B cell (primary cell): ENCODE results near the gene HTATIP2. TPM values are rescaled to one million over a fixed set of nuclear protein-coding genes. Genes with fewer than 3 reads are reported as not detected.

Experiments used
- ATAC-seq: fragments of 200-7000 bp; cut with Tn5 transposase; one replicate; pipeline ENCODE4 v1.10.0; 2021; ENCODE audit warnings: low read depth, mild to moderate bottlenecking, moderate number of reproducible peaks, moderate library complexity
- CTCF ChIA-PET: fragments of 350-600 bp; sonication (Branson Sonifier 250); formaldehyde crosslinking; loops from one replicate; lab custom pipeline; 2021; ENCODE audit warnings: antibody characterized with exemption, inconsistent platforms; lab: Charles Lee
- POLR2A ChIA-PET: fragments of 350-600 bp; sonication (Branson Sonifier 250); formaldehyde crosslinking; loops from one replicate; lab custom pipeline; 2021; ENCODE audit warnings: antibody characterized with exemption; lab: Charles Lee
- DNase-seq: peaks from one replicate; pipeline ENCODE4 v3.0.0; 2013
- H2AFZ ChIP-seq: 2 replicates; pipeline ENCODE4 v1.6.1; 2012; ENCODE audit warnings: mild to moderate bottlenecking, low read depth, low read length; ENCODE audit not compliant: insufficient read depth, poor library complexity, severe bottlenecking
- H3K27ac ChIP-seq, 2 donors: 1 replicate in 1 of 2; 2 replicates in 1 of 2; pipeline ENCODE4 v1.5.1; 2012 to 2013; ENCODE audit warnings: low read length in 2 of 2, mild to moderate bottlenecking in 2 of 2, moderate library complexity in 1 of 2
- H3K27me3 ChIP-seq, 4 experiments: fragments of 200-600 bp in 1 of 4; sonication (generic) in 1 of 4; replicated peaks in 1 of 4; 1 replicate in 2 of 4; 2 replicates in 2 of 4; pipeline versions ENCODE4 v1.6.1 to v1.7.0; 2013 to 2016; ENCODE audit warnings: low read length in 3 of 4, mild to moderate bottlenecking in 2 of 4, mixed read lengths in 1 of 4, moderate library complexity in 1 of 4; ENCODE audit not compliant: insufficient read depth in 4 of 4, control insufficient read depth in 3 of 4; ENCODE audit errors: control extremely low read depth in 1 of 4
- H3K36me3 ChIP-seq, 2 experiments: replicated peaks in 1 of 2; 1 replicate in 1 of 2; 2 replicates in 1 of 2; pipeline versions ENCODE4 v1.6.1 to v1.7.1; 2013; ENCODE audit warnings: low read length in 1 of 2; ENCODE audit not compliant: insufficient read depth in 2 of 2, control insufficient read depth in 1 of 2; ENCODE audit errors: control extremely low read depth in 1 of 2, extremely low read depth in 1 of 2
- H3K4me1 ChIP-seq, 2 donors: fragments of 200-600 bp in 1 of 2; sonication (generic) in 1 of 2; 1 replicate in 1 of 2; 2 replicates in 1 of 2; pipeline versions ENCODE4 v1.5.1 to v1.6.1; 2013 to 2017; ENCODE audit warnings: low read length in 2 of 2; ENCODE audit not compliant: control insufficient read depth in 2 of 2, insufficient read depth in 2 of 2
- H3K4me2 ChIP-seq: replicated peaks from 2 replicates; pipeline ENCODE3; 2012; ENCODE audit warnings: mild to moderate bottlenecking, low read depth, low read length; ENCODE audit not compliant: poor library complexity, severe bottlenecking
- H3K4me3 ChIP-seq, 5 experiments: fragments of 200-600 bp in 1 of 5; sonication (generic) in 1 of 5; 1 replicate in 3 of 5; 2 replicates in 2 of 5; pipeline versions ENCODE4 v1.5.1 to v1.7.0; 2011 to 2016; ENCODE audit warnings: low read length in 4 of 5, mild to moderate bottlenecking in 4 of 5, low read depth in 2 of 5, control low read depth in 1 of 5, moderate library complexity in 1 of 5; ENCODE audit not compliant: insufficient read depth in 1 of 5; ENCODE audit errors: control extremely low read depth in 1 of 5, extremely low read depth in 1 of 5
- H3K79me2 ChIP-seq: fragments of 200-600 bp; sonication (generic); one replicate; pipeline ENCODE4 v1.6.0; 2016; ENCODE audit warnings: low read length; ENCODE audit not compliant: control insufficient read depth, insufficient read depth
- H3K9ac ChIP-seq: fragments of 200-600 bp; sonication (generic); 2 replicates; pipeline ENCODE4 v1.6.1; 2017; ENCODE audit warnings: mild to moderate bottlenecking, low read length, moderate library complexity
- H3K9me3 ChIP-seq, 3 donors: one replicate each; pipeline versions ENCODE4 v1.6.1 to v1.7.1; 2013; ENCODE audit warnings: low read length in 2 of 3; ENCODE audit not compliant: control insufficient read depth in 2 of 3, insufficient read depth in 1 of 3; ENCODE audit errors: control extremely low read depth in 1 of 3
- H4K20me1 ChIP-seq: 2 replicates; pipeline ENCODE4 v1.6.0; 2012; ENCODE audit warnings: mild to moderate bottlenecking, low read length; ENCODE audit not compliant: insufficient read depth, control insufficient read depth, poor library complexity, severe bottlenecking
- H3K27ac Mint-ChIP-seq: one replicate; pipeline ENCODE4 v1.8.0; 2021; ENCODE audit warnings: mixed read lengths
- H3K27me3 Mint-ChIP-seq: one replicate; pipeline ENCODE4 v1.8.0; 2021; ENCODE audit warnings: mixed read lengths
- H3K4me1 Mint-ChIP-seq: one replicate; pipeline ENCODE4 v1.8.0; 2021; ENCODE audit warnings: mixed read lengths
- H3K4me3 Mint-ChIP-seq: one replicate; pipeline ENCODE4 v1.8.0; 2021; ENCODE audit warnings: mixed read lengths
- H3K9me3 Mint-ChIP-seq: one replicate; pipeline ENCODE4 v1.8.0; 2022; ENCODE audit warnings: mixed read lengths; ENCODE audit not compliant: insufficient read depth
- EZH2 ChIP-seq: IDR thresholded peaks from 2 replicates; pipeline ENCODE4 v1.6.1; 2012; ENCODE audit warnings: borderline replicate concordance, low read depth, mild to moderate bottlenecking, moderate library complexity, low read length; ENCODE audit not compliant: insufficient read depth, poor library complexity, severe bottlenecking
- WGBS: methylation state at CpG from one replicate; pipeline ENCODE4 v1.1.5; 2013; ENCODE audit warnings: missing lambda C conversion rate; ENCODE audit not compliant: insufficient coverage; 5-methylcytosine and 5-hydroxymethylcytosine counted together
- intact Hi-C: fragments of 100-400 bp; cut with micrococcal nuclease; formaldehyde crosslinking; loops from one replicate; pipeline ENCODE4 v1.10.0; 2022
- polyA plus RNA-seq: library from polyadenylated mRNA; depleted of rRNA; stranded (reverse); fragments of >200 nt; gene quantifications from 2 replicates; pipeline ENCODE4 v1.2.3, GENCODE V29; 2012
- total RNA-seq, 2 donors: library from RNA; stranded (reverse); fragments of 120-200 nt in 1 of 2; gene quantifications; 1 replicate in 1 of 2; 2 replicates in 1 of 2; pipeline versions ENCODE4 v1.2.3 to v1.2.4, GENCODE V29; 2013 to 2022
- TF ChIP-seq, protein P1 (sequence below): fragments of 200-600 bp; IDR thresholded peaks from one replicate; pipeline ENCODE4 v1.8.0; 2022; ENCODE audit warnings: antibody characterized with exemption, mild to moderate bottlenecking

HTATIP2 gene
- total and polyA plus RNA-seq, 2 donors (not counting 1 experiment from before 2014, with no cell fraction given): 18.2 to 31.2 TPM

DNA sequence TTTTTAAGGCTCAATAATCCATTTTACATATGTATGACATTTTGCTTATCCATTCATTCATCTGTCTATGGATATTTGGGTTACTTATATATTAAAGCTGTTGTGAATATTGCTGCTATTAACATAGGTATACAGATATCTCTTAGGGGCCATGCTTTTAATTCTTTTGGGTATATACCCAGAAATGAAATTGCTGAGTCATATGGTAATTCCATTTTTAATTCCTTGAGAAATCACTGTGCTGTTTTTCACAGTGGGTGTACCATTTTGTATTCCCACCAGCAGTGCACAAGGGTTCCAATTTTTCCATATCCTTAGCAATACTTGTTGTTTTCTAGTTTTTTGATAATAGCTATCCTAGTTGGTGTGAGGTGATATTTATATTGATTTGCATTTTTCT, 43.0 kb downstream of the HTATIP2 start:
- H3K9ac ChIP-seq: no peak overlapping the region
- H3K4me1 ChIP-seq: no peaks in the 10 kb centered on the region
- no peaks in the 10 kb centered on the region for H3K27me3 ChIP-seq
- ChIA-PET POLR2A (no interaction called here), CTCF (no interaction called here)
- H3K36me3 ChIP-seq: peaks cover 21 to 51% of the 10 kb centered on the region in 2 experiments
- DNase-seq (no peak), ATAC-seq (no peak)
- H2AFZ ChIP-seq: no peak overlapping the region
- H3K9me3 ChIP-seq: no peaks in the 10 kb centered on the region
- no peak for TF ChIP-seq EZH2
- TF ChIP-seq, protein P1, sequence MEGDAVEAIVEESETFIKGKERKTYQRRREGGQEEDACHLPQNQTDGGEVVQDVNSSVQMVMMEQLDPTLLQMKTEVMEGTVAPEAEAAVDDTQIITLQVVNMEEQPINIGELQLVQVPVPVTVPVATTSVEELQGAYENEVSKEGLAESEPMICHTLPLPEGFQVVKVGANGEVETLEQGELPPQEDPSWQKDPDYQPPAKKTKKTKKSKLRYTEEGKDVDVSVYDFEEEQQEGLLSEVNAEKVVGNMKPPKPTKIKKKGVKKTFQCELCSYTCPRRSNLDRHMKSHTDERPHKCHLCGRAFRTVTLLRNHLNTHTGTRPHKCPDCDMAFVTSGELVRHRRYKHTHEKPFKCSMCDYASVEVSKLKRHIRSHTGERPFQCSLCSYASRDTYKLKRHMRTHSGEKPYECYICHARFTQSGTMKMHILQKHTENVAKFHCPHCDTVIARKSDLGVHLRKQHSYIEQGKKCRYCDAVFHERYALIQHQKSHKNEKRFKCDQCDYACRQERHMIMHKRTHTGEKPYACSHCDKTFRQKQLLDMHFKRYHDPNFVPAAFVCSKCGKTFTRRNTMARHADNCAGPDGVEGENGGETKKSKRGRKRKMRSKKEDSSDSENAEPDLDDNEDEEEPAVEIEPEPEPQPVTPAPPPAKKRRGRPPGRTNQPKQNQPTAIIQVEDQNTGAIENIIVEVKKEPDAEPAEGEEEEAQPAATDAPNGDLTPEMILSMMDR: no peak
- H3K4me2 ChIP-seq: no peak overlapping the region
- no peak overlapping the region for H3K4me3 Mint-ChIP-seq
- no peak overlapping the region for H3K27ac ChIP-seq
- no peak overlapping the region for H3K4me3 ChIP-seq
- no peaks in the 10 kb centered on the region for H3K9me3 Mint-ChIP-seq
- intact Hi-C loops: no loop called here
- no peak overlapping the region for H3K27ac Mint-ChIP-seq
- H3K79me2 ChIP-seq: no peaks in the 10 kb centered on the region
- no peaks in the 10 kb centered on the region for H4K20me1 ChIP-seq
- H3K4me1 Mint-ChIP-seq: no peaks in the 10 kb centered on the region
- no peaks in the 10 kb centered on the region for H3K27me3 Mint-ChIP-seq

DNA sequence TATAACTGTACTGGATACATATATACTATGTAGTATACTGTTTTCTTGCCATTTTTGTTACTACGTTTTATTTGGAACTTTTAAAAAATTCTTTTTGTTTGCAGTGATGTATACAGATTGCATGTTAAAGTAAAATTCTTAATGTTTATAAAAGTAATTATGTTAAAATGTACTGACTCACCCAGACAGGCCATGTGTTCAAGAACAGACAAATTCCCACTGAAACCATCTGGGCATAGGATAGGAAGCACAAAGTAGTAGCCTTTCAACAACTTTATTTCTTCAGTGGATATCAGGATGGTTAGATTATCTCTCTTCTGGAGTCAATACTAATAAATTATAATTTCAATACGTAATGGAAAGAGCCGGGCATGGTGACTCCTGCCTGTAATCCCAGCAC, 43.8 kb downstream of the HTATIP2 start:
- no peak for ATAC-seq
- 100% methylated on average over 1 of the region's 3 CpGs for WGBS
- H3K27ac ChIP-seq: no peak overlapping the region
- ChIA-PET CTCF (no interaction called here), POLR2A (no interaction called here)
- Mint-ChIP-seq H3K9me3 (no peaks in the 10 kb centered on the region), H3K27ac (no peak overlapping the region), H3K4me1 (no peaks in the 10 kb centered on the region), H3K4me3 (no peak overlapping the region), H3K27me3 (no peaks in the 10 kb centered on the region)
- DNase-seq: no peak
- TF ChIP-seq, protein P1: no peak
- no peak for TF ChIP-seq EZH2
- no peak overlapping the region for H2AFZ ChIP-seq
- no peak overlapping the region for H3K4me2 ChIP-seq
- no peak overlapping the region for H3K4me3 ChIP-seq
- H3K27me3 ChIP-seq: no peaks in the 10 kb centered on the region
- H4K20me1 ChIP-seq: no peaks in the 10 kb centered on the region
- no peaks in the 10 kb centered on the region for H3K79me2 ChIP-seq
- no peaks in the 10 kb centered on the region for H3K9me3 ChIP-seq
- H3K4me1 ChIP-seq: no peaks in the 10 kb centered on the region
- H3K9ac ChIP-seq: no peak overlapping the region
- H3K36me3 ChIP-seq: peaks cover 23 to 51% of the 10 kb centered on the region in 2 experiments
- intact Hi-C loops: no loop called here
